SK-MEL-5 (cell line): ENCODE data around the gene SRSF1. TPM values are rescaled to one million over a fixed set of nuclear protein-coding genes. Genes with fewer than 3 reads are reported as not detected.
"Not testable (repeated sequence)": the region's sequence is repeated elsewhere in the genome, so short reads cannot be mapped to it uniquely, and the experiment has no call there.

Experiments used
- DNase-seq: peaks from one replicate; pipeline ENCODE4 v3.0.0-alpha.2; 2016; ENCODE audit warnings: low read depth, low spot score
- in situ Hi-C: cut with HindIII; loops from 2 replicates; pipeline ENCODE4 v1.10.0; 2016; ENCODE audit warnings: low sequenced_read_pairs, high pct_unique_total_duplicates, low pct_unique_long_range_greater_than_20kb
- total RNA-seq: library from RNA; depleted of rRNA; stranded (reverse); fragments of >200 nt; shearing (Covaris generic); gene quantifications from 2 replicates; pipeline ENCODE4 v1.2.3, GENCODE V29; 2014

Gene SRSF1
- total RNA-seq, 1 experiment from 2014 or later, result 275 TPM

DNA sequence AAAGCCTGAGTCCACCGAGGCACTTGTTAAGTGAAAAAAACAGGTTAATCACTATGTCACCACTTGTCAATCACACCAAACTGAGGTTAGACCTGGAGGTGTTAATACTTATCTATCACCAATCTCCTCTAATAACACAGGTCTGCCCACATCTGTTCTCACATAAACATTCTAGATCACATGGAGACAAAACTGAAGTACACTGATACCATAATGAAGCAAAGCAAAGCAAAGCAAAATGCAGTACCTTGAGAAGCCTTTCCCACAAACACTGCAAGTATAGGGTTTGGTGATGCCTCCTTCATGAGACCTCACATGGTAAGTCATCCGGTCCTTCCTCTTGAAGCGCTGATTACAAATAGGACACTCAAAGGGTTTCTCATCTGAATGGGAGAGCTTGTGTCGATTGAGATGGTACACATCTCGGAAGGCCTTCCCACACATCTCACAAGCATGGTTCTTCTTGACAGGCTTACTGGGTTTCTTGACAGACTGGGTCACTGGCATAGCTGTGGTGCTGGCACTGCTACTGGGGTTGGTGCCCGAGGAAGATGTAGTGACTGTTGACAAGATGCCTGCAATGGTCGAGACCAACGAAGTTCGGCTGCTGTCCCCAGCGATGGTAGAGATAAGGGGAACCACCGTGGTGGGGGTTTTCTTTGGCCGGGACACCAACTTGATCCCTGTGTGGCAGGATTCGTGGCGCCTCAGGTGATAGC is 24.4 kb downstream of the SRSF1 start:
- in situ Hi-C loops, result no loop called here
- DNase-seq, result peak; percentile 28

- no peak for DNase-seq
These were observed 26.5 kb downstream of the SRSF1 start for GRCh38 chr17:57980522-57980921.

GRCh38 chr17:57979076-57979475 is 28.0 kb downstream of the SRSF1 start:
- DNase-seq, result no peak
- in situ Hi-C loops, result loop anchor here (10.0 kb wide), 1 partner anchor 124 kb away; the partner anchor contains the start of gene MRPS23

More at GRCh38 chr17:57980522-57980921, 26.5 kb downstream of the SRSF1 start:
- in situ Hi-C loops, result no loop called here

GRCh38 chr17:57976594-57976993 is 30.5 kb downstream of the SRSF1 start:
- in situ Hi-C loops, result loop anchor here (10.0 kb wide), 1 partner anchor 122 kb away; the partner anchor contains the start of gene MRPS23
- peak; percentile 81 for DNase-seq

DNA sequence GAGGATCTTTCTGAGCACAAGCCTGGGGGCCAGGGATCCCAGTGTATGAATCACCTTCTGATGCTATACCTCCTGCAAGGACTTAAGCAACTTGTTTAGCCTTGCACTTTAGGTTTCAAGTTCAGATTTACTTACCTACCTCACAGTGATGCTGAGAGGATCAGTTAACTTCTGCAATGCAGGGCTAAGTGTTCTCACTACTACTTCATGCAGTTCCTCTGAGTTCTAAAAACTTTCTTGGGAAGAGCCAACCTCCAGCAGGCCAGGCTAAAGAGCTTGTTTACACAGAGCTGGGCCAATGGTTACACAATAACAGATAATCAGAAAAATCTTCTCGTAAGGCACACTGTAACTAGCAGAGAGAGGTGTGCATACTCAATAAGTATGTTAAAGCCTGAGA is 32.0 kb downstream of the SRSF1 start:
- in situ Hi-C loops, result loop anchor here (10.0 kb wide), 1 partner anchor 120 kb away; the partner anchor contains the start of gene MRPS23

GRCh38 chr17:57974053-57974824 is 32.8 kb downstream of the SRSF1 start:
- in situ Hi-C loops, result loop anchor here (10.0 kb wide), 1 partner anchor 119 kb away; the partner anchor contains the start of gene MRPS23
- not testable (repeated sequence) for DNase-seq

More for the DNA sequence above, 32.0 kb downstream of the SRSF1 start:
- DNase-seq, result peak; percentile 48

DNA sequence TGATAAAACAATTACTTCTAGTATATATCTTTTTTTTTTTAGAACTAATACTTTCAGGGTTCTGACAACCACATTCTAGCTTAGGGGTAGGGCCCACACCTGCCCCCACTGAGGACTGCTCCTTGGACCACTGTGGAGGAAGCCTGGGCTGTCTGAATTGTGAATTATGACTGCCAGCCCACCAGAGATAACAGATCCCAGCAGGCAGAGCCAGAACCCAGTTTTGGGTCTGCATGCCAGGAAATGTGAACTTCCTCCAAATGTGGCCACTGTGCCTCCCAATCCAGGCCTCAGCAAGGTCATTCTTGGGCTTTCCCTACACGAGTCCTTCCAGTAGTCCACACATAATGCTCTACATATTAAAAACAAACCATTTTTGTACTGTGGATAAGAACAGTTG is 34.9 kb downstream of the SRSF1 start:
- in situ Hi-C loops, result loop anchor here (10.0 kb wide), 1 partner anchor 117 kb away; the partner anchor contains the start of gene MRPS23

GRCh38 chr17:57971572-57971971 is 35.5 kb downstream of the SRSF1 start:
- in situ Hi-C loops, result loop anchor here (10.0 kb wide), 1 partner anchor 117 kb away; the partner anchor contains the start of gene MRPS23
- no peak for DNase-seq

More for the DNA sequence above, 34.9 kb downstream of the SRSF1 start:
- DNase-seq, result no peak

- no peak for DNase-seq
- in situ Hi-C loops, result loop anchor here (10.0 kb wide), 1 partner anchor 116 kb away; the partner anchor contains the start of gene MRPS23
These were observed 36.3 kb downstream of the SRSF1 start for GRCh38 chr17:57970710-57971109.

DNA sequence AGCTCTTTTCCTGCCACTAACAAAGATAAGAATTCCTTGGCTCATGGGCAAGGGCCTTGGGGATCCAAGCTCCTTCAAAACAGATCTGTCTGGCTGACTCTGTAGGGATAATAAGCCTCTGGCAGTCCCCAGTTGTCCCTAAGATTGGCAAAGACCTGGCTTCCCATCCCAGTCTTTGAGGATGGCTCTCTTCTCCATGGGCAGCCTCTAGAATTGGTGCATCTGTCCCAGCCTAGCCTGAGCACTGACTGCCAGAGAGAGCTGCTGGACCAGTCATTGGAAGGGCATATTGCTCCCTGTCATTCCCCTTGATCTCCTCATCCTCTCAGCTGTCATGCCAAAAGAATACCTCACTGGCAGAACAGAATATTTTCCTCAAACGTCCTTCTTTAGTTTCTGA is 38.6 kb downstream of the SRSF1 start:
- in situ Hi-C loops, result no loop called here

DNA sequence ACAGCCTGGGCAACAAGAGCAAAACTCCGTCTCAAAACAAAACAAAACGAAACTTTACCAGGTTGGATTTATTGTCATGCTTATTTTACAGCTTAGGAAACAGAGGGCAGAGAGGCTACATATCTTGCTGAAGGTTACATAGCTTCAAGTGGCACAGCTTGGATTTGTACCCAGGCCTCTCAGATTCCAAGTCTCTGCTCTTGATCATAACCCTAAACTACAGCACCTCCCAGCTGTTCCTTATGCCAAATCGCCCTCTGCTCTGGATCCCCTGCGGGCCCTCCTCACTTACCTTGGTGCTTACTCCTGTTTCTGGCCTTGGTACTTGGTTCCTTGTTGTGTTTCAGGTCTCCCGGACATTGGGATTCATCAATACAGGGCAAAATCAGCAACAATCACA is 40.2 kb downstream of the SRSF1 start:
- no peak for DNase-seq
- in situ Hi-C loops, result no loop called here

More for the DNA sequence above, 38.6 kb downstream of the SRSF1 start:
- no peak for DNase-seq

DNA sequence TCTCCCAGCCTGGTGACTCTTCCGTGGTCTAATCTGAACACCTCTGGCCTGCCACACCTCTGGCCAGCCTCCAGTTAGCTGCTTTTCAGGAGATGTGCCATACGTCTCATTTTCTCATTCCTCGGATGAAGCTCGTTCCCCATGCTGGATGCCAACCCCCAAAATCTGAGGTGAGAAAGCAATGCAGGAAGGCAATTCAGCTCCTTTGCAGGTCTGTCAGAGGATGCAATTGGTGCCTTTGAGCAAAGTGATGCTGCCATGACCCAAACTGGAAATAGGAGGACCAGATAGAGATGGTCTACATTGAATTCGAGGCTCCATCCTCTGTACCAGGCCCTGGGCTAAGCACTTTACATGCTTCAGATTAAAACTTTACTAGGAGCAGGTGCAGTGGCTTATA is 40.8 kb downstream of the SRSF1 start:
- in situ Hi-C loops, result no loop called here
- DNase-seq, result no peak

DNA sequence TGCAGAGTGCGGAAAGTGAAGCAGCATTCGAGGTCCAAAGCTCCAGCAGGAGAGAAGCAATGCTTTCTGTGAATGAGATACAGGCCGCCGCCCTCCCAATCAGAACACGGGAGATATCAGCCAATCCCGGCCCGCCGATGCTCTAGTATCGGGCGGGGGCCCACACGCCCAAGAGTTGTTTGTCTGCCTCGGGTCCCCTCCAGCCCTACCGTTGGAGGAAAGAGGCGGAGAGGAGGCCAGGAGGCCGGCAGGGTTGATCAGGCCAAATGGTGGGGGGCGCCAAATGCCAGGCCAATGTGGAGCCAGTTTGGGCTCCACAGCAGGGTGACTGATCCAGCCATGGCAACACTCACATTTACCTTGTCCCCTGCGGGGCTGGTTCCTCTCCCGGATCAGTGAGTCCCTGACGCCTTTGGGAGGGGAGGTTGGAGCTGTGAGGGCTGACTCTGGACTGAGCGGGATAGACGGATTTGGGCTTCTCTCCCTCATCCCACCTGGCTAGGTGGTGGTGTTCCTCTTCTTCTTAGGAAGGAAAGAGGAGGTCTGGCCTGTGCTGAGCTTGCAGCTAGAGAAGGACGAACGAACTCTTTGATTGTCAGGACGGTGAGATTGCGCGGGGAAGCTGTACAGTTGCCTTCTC is 41.4 kb downstream of the SRSF1 start:
- DNase-seq, result no peak
- in situ Hi-C loops, result no loop called here

DNA sequence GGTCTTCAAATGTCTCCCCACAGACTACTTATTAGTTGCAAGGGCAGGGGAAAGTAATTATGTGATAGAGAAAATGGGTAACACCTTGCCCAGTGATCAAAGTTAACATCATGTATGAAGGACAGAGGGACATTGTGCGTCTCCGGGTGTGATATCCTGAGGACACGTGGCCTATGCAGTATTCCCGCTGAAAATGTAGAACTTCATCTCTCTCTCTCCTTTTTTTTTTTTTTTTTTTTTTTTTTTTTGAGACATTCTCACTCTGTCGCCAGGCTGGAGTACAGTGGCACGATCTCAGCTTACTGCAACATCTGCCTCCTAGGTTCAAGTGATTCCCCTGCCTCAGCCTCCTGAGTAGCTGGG is 43.9 kb downstream of the SRSF1 start:
- no peak for DNase-seq
- in situ Hi-C loops, result no loop called here

DNA sequence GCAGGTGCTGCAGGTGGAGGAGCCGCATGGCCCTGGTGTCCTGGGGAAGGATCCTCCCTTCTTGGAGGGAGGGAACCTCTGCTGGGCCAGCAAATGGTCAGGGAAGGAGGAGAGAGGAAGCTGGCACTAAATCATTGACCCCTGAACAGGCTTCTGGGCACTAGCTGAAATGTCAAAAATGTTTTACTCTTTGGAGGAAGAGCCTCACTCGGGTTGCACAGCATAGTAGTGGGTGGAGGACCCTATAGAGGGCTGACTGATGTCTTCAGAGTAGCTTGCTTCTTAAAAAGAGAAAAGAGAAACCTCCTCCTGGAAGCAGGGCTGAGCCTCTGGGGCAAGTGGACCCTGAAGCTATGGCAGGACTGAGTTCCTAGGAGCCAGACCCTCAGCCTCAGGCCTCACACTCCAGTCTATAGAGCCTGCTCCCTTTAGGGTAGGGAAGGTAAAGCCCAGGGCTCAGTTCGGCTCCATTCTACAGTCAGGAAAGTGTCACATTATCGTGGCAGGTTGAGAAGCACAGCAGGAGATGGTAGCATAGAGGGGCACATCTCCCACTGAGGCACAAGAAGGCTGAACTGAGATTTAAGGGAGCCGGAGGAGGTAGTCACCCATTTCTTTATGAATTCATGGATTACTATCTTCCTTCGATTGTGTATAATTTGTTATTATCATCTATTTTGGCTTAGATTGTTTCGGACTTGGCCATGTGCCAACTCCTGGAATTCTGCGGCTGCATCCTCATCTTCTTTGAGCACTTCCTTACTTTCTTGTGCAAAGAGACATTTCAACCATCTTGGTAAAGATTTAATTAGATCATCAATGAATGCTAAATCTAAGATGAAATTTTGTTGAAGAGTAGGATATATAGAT is 44.5 kb downstream of the SRSF1 start:
- in situ Hi-C loops, result no loop called here
- no peak for DNase-seq

DNA sequence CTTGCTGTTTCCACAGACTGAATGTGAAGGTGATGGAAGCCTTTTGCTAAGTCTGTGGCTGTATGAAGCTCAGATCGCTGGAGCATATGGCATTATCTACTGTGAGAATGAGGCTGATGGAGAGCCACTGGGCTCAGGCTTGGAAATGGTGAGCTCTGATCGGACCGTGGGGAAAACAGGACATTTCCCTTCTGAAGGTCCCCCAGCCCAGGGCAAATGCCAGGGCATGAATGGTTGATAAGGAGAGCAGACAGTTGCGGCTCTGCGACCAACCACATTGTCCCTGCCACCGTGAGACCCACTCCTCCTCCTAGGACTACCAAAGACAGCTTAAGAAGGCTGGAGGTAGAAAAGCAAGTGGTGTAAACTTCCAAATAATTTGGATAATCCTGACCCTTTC is 47.1 kb downstream of the SRSF1 start:
- no peak for DNase-seq

DNA sequence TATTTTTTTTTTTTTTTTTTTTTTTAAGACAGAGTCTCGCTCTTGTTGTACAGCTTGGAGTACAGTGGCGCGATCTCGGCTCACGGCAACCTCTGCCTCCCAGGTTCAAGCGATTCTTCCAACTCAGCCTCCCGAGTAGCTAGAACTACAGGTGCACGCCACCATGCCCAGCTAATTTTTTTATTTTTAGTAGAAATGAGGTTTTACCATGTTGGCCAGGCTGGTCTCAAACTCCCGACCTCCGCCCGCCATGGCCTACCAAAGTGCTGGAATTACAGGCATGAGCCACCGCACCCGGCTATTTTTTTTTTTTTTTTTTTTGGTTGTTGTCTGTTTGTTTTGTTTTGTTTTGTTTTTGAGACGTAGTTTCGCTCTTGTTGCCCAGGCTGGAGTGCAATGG is 48.7 kb downstream of the SRSF1 start:
- in situ Hi-C loops, DNase-seq: not testable (repeated sequence)

More for the DNA sequence above, 47.1 kb downstream of the SRSF1 start:
- in situ Hi-C loops, result no loop called here
